Adrenal gland (tissue), 19 donors: ENCODE results near the gene PRKG1. TPM values are rescaled to one million over a fixed set of nuclear protein-coding genes. Genes with fewer than 3 reads are reported as not detected.

Experiments
- DNase-seq, 7 donors: peaks; one replicate each; pipeline ENCODE4 v3.0.0-alpha.2; 2019 to 2020
- H3K27ac ChIP-seq, 5 donors: fragments of 200-600 bp; sonication (generic) in 4 of 5; 1 replicate in 3 of 5; 2 replicates in 2 of 5; pipeline versions ENCODE4 v1.5.1 to v1.8.0; 2016 to 2020; ENCODE audit warnings: mild to moderate bottlenecking in 1 of 5
- H3K27me3 ChIP-seq: fragments of 200-600 bp; 2 replicates; pipeline ENCODE4 v1.8.0; 2021
- H3K36me3 ChIP-seq, 2 donors: fragments of 200-600 bp; replicated peaks in 1 of 2; 1 replicate in 1 of 2; 2 replicates in 1 of 2; pipeline versions ENCODE4 v1.5.1 to v1.8.0; 2018 to 2022
- H3K4me1 ChIP-seq, 2 donors: fragments of 200-600 bp; replicated peaks in 1 of 2; 1 replicate in 1 of 2; 2 replicates in 1 of 2; pipeline versions ENCODE4 v1.5.1 to v1.8.0; 2018 to 2021
- H3K4me3 ChIP-seq, 4 donors: fragments of 200-600 bp; sonication (generic) in 3 of 4; one replicate each; pipeline ENCODE4 v1.5.1; 2016 to 2018
- H3K9me3 ChIP-seq, 3 donors: fragments of 200-600 bp; sonication (generic) in 1 of 3; replicated peaks in 1 of 3; 1 replicate in 2 of 3; 2 replicates in 1 of 3; pipeline versions ENCODE4 v1.5.1 to v1.8.0; 2016 to 2021
- POLR2A ChIP-seq, 2 donors: fragments of 450-650 bp; IDR thresholded peaks; one replicate each; pipeline ENCODE4 v1.6.1; 2017; ENCODE audit warnings: antibody characterized with exemption in 2 of 2, mild to moderate bottlenecking in 2 of 2, moderate library complexity in 1 of 2
- WGBS, 4 donors: extraction: QIAGEN DNeasy Blood & Tissue Kit in 2 of 4; methylation state at CpG; one replicate each; pipeline versions ENCODE4 v1.1.5 to v1.1.7; 2013 to 2017; 5-methylcytosine and 5-hydroxymethylcytosine counted together
- intact Hi-C, 2 donors: fragments of 100-400 bp; cut with DNase I; formaldehyde crosslinking; loops; one replicate each; pipeline versions ENCODE4 v1.14.1 to v1.15.0; 2022 to 2023
- long read RNA-seq, 10 donors: library from polyadenylated mRNA in 3 of 10; unstranded in 2 of 10; stranded (forward) in 1 of 10; transcript quantifications; one replicate each; pipeline ENCODE4 v2.0.0 and lab custom pipeline, GENCODE V29; 2021 to 2026
- polyA plus RNA-seq, 3 donors: library from polyadenylated mRNA; stranded (reverse); fragments of 200-250 nt in 2 of 3; fragments of 350-450 nt in 1 of 3; fragmentation: Illumina TruSeq in 1 of 3; extraction: RNeasy Lipid Tissue Mini Kit (QIAGEN cat#74804) in 1 of 3; gene quantifications; one replicate each; pipeline ENCODE4 v1.2.3, GENCODE V29; 2013 to 2014
- total RNA-seq, 9 donors: library from RNA; depleted of rRNA in 4 of 9; stranded (reverse); fragments of >200 nt in 4 of 9; fragments of 120-200 nt in 1 of 9; fragmentation: NEBNext Ultra II Directional in 1 of 9; extraction: Animal tissue kit (Norgen Biotek cat#: 25700) in 1 of 9; gene quantifications; one replicate each; pipeline versions ENCODE4 v1.1.0 to v1.2.4, GENCODE V29; 2013 to 2023
- TF ChIP-seq, protein P1 (sequence below), 6 experiments: fragments of 450-650 bp in 4 of 6; fragments of 200-600 bp in 2 of 6; sonication (generic) in 1 of 6; IDR thresholded peaks; 1 replicate in 5 of 6; 2 replicates in 1 of 6; pipeline versions ENCODE4 v1.5.1 to v1.8.0; 2016 to 2021; ENCODE audit warnings: antibody characterized with exemption in 6 of 6, mild to moderate bottlenecking in 2 of 6, moderate library complexity in 1 of 6
- donor health status: healthy with polysubstance abuse.
- donor health status: Bipolar disorder and iron deficiency.
- donor health status: DM: yes; HTN: yes; CAD: no.
- donor health status: DM: no; HTN: no; CAD: no.
- donor health status: DM: no; HTN: no; CAD: no.
- donor health status: DM: yes; HTN: yes; CAD: no.

The PRKG1 gene
- total RNA-seq: 100 to 1,000 TPM in 1 of 9 donors, 10 to 100 TPM in 8; 24.3 to 104 (median 52.7) TPM
- 10 to 100 TPM in 2 of 3 donors, 1 to 10 TPM in 1; 6.9 to 15.5 (median 14.4) TPM for polyA plus RNA-seq
- long read RNA-seq, donor 1: 0 reads
- long read RNA-seq, donor 2, partial matches to known transcripts: 22 of 22 reads
- long read RNA-seq, donor 2, other reads (novel, unspliced or antisense): 0 of 22 reads
- long read RNA-seq, donor 3: 0 reads
- long read RNA-seq, donor 4, partial matches to known transcripts: 0 of 6 reads
- long read RNA-seq, donor 4, other reads (novel, unspliced or antisense): 6 of 6 reads
- long read RNA-seq, donor 5, partial matches to known transcripts: 1 of 2 reads
- long read RNA-seq, donor 5, other reads (novel, unspliced or antisense): 1 of 2 reads
- long read RNA-seq, donor 6, partial matches to known transcripts: 1 of 10 reads
- long read RNA-seq, donor 6, other reads (novel, unspliced or antisense): 9 of 10 reads
- long read RNA-seq, donor 7: 0 reads
- long read RNA-seq, donor 8: 0 reads
- long read RNA-seq, donor 9: 0 reads
- long read RNA-seq, donor 10: 0 reads

GRCh38 chr10:51074238-51075028 lies at the start of gene PRKG1:
Gene PRKG1, plus strand, starts transcription at chr10:51074487.
- Histone ChIP-seq H3K9me3 (no peaks in the 10 kb centered on the region), H3K4me3 (peak within 1 kb of the TSS; percentile 51 to 71 (median 59)), H3K4me1 (peaks cover 7 to 16% of the 10 kb centered on the region in 2 donors), H3K27me3 (no peaks in the 10 kb centered on the region), H3K27ac (peak within 1 kb of the TSS in 4 of 5 donors; percentile 71 to 87 (median 85)), H3K36me3 (no peaks in the 10 kb centered on the region)
- peak in 1 of 2 donors; percentile 75 for TF ChIP-seq POLR2A (IDR thresholded peaks at IDR 0.05)
- TF ChIP-seq, protein P1, sequence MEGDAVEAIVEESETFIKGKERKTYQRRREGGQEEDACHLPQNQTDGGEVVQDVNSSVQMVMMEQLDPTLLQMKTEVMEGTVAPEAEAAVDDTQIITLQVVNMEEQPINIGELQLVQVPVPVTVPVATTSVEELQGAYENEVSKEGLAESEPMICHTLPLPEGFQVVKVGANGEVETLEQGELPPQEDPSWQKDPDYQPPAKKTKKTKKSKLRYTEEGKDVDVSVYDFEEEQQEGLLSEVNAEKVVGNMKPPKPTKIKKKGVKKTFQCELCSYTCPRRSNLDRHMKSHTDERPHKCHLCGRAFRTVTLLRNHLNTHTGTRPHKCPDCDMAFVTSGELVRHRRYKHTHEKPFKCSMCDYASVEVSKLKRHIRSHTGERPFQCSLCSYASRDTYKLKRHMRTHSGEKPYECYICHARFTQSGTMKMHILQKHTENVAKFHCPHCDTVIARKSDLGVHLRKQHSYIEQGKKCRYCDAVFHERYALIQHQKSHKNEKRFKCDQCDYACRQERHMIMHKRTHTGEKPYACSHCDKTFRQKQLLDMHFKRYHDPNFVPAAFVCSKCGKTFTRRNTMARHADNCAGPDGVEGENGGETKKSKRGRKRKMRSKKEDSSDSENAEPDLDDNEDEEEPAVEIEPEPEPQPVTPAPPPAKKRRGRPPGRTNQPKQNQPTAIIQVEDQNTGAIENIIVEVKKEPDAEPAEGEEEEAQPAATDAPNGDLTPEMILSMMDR (IDR thresholded peaks at IDR 0.05): no peak
- 0 to 3% (median 1%) methylated on average over 10 to 59 of the region's 59 CpGs for WGBS, 4 donors
- DNase-seq: peak; percentile 71 to 89 (median 84)
- intact Hi-C loops: loop anchor here in 1 of 2 donors (10.0 kb wide), 1 partner anchor 170 kb away; no protein-coding TSS in a partner anchor

DNA sequence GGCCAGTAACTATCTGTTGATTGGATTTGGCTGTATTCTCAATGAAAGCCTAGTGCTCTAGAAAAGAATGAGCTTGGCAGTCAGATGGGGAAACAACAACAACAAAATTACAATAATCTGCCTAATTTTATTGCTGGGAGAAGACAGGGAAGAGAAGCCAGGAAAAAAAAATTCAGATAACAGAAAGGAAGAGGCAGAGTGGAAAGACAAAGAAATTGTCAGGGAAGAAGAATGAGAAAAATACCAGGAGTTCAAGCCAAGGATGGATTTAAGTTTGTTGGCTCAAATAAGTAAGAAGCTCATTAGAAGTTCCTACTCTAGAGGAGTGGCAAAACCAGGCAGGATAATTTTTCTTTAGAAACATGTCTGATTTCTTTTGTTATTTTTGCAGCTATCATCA lies 45.9 kb upstream of the PRKG1 start:
- intact Hi-C loops: no loop called here
- Histone ChIP-seq H3K36me3 (no peaks in the 10 kb centered on the region), H3K27ac (no peak overlapping the region), H3K27me3 (no peaks in the 10 kb centered on the region), H3K4me3 (no peak overlapping the region), H3K4me1 (no peaks in the 10 kb centered on the region), H3K9me3 (no peaks in the 10 kb centered on the region)
- no peak for DNase-seq
- no peak for TF ChIP-seq POLR2A (IDR thresholded peaks at IDR 0.05)
- TF ChIP-seq, protein P1 (IDR thresholded peaks at IDR 0.05): no peak

DNA sequence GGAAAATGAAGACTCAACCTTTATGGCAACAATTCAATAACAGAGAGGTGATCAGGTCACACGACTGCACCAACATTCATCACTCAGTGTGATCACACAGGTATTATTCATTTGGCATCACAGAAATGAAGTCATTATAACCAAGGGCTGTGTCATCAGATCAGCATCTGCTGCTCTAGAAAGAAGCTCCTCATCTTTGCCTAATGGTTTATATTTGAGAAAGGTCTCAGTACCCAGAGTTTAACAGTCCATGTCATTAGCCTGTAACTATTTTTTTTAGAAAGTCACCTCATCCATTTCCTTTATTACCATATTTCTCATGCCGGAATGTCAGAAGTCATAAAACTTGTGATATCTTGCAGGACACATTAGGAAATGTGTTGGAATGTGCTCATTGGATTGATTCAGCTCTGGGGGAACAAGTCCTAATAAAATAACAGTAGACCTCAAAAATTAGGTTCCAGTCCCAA lies 45.1 kb upstream of the PRKG1 start:
- no peaks in the 10 kb centered on the region for H3K27me3 ChIP-seq
- no peak overlapping the region for H3K4me3 ChIP-seq
- no peak for DNase-seq
- H3K27ac ChIP-seq: peak overlapping the region in 1 of 5 donors; percentile 13
- no peaks in the 10 kb centered on the region for H3K36me3 ChIP-seq
- intact Hi-C loops: no loop called here
- TF ChIP-seq, protein P1 (IDR thresholded peaks at IDR 0.05): no peak
- TF ChIP-seq POLR2A (IDR thresholded peaks at IDR 0.05): no peak
- no peaks in the 10 kb centered on the region for H3K9me3 ChIP-seq
- H3K4me1 ChIP-seq: no peaks in the 10 kb centered on the region
- WGBS, 4 donors: 46 to 65% (median 56%) methylated on average over 2 of the region's 2 CpGs

GRCh38 chr10:51030480-51030879 lies 43.8 kb upstream of the PRKG1 start:
- no peak for DNase-seq
- H3K27ac ChIP-seq: no peak overlapping the region
- no peaks in the 10 kb centered on the region for H3K9me3 ChIP-seq
- H3K4me3 ChIP-seq: no peak overlapping the region
- 81 to 95% (median 93%) methylated on average over 2 of the region's 2 CpGs for WGBS, 4 donors
- no peaks in the 10 kb centered on the region for H3K36me3 ChIP-seq
- H3K4me1 ChIP-seq: no peaks in the 10 kb centered on the region
- TF ChIP-seq, protein P1 (IDR thresholded peaks at IDR 0.05): no peak
- no peak for TF ChIP-seq POLR2A (IDR thresholded peaks at IDR 0.05)
- intact Hi-C loops: no loop called here
- H3K27me3 ChIP-seq: no peaks in the 10 kb centered on the region
